GM12891 (cell line): ENCODE measurements around the gene CA10.

ENCODE experiments used
- POLR2A ChIP-seq: IDR thresholded peaks from 2 replicates; pipeline ENCODE4 v1.6.1; 2011; ENCODE audit warnings: low read depth, low read length, control low read depth
- POLR2AphosphoS5 ChIP-seq: IDR thresholded peaks from 2 replicates; pipeline ENCODE4 v1.6.1; 2011; ENCODE audit warnings: low read depth, low read length, control low read depth

DNA sequence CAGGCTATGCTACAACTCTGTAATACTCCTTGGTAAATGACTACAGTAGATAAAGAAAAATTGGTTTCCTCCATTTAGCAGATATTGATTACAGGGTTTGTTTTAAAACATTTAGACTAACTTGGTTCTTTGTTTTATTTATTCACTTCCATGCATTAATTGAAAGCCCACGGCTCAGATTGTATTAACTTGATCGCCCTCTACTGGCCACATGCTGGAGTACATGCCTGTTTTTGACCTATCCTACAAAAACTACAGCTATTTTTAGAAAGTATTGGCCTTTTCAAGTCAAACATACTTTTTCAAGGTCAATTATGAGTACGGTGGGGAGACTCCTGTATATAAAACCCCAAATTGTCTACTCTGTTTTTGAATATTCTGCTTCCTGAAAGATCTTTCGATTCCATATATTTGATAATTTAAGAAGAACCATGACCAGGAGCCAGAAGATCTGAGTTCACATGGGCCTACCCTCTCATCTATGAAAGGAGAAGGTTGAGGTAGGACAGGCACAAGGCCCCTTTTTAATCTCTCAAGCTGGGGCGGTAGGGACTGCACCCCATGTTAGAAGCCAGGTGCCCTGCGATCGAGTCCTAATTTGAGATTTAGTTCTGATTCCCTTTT lies 51.8 kb downstream of the CA10 start:
- TF ChIP-seq POLR2AphosphoS5 (no peak), POLR2A (no peak)
